Measurements from ENCODE around the gene TRPM7.

GRCh38 chr15:50652671-50653070 lies 33.9 kb downstream of the TRPM7 start:
- TF ChIP-seq POLR2A (IDR thresholded peaks at IDR 0.05) (no peak), CTCF (IDR thresholded peaks at IDR 0.05) (no peak)

Measured in lower leg skin (tissue), 3 donors.